ENCODE data around the gene GABRP. TPM values are rescaled to one million over a fixed set of nuclear protein-coding genes. Genes with fewer than 3 reads are reported as not detected.

The GABRP gene
- total RNA-seq, 4 donors from 2014 or later = 0.69 to 0.74 TPM; not detected in 2

DNA sequence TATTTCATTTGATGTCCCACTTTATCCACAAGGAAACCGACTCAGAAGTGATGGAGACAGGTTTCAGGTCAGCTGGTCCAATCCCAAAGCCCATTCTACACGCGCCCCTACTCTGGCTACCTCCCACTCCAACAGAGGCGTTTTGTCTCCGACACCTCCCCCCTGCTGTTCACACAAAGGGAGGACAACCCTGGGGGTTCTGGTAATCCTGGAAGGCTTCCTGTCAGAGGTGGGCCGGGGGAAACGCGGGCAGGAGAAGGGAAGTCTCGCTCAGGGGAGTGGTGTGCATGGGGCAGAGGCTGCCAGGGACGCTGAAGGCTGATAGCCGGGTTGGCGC is 39.7 kb upstream of the GABRP start:
- TF ChIP-seq, protein P1, sequence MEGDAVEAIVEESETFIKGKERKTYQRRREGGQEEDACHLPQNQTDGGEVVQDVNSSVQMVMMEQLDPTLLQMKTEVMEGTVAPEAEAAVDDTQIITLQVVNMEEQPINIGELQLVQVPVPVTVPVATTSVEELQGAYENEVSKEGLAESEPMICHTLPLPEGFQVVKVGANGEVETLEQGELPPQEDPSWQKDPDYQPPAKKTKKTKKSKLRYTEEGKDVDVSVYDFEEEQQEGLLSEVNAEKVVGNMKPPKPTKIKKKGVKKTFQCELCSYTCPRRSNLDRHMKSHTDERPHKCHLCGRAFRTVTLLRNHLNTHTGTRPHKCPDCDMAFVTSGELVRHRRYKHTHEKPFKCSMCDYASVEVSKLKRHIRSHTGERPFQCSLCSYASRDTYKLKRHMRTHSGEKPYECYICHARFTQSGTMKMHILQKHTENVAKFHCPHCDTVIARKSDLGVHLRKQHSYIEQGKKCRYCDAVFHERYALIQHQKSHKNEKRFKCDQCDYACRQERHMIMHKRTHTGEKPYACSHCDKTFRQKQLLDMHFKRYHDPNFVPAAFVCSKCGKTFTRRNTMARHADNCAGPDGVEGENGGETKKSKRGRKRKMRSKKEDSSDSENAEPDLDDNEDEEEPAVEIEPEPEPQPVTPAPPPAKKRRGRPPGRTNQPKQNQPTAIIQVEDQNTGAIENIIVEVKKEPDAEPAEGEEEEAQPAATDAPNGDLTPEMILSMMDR (IDR thresholded peaks at IDR 0.05) = no peak

DNA sequence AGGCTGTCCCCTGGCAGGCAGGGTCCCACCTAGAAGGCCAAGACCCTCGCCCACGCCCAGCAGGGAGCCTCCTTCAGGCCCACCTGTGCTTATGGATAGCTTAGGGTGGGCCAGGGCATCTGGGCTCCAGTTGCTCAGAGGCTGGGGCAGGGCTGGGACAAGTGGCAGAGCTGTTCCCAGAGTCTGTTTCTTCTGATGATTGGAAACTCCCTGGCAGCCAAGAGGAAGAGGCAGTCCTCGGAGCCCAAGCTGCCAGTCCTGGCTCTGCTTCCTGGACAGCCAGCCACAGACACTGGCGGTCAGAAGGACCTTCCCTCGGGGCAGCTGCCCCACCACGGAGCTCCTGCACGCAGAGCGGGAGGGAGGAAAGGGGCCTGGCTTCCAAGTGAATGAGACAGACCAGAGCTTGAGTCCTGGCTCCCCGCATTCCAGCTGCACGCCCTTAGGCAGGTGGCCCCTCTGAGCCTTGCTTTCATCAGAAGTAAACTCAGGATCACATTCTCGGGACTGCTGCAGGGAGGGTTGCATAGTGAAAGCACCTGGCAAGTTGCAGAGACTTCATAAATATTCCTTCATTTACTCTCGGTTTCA is 37.9 kb upstream of the GABRP start:
- DNase-seq (ENCODE audit: low spot score) = no peak
- ATAC-seq (ENCODE audit: low FRiP score) = peak; percentile 25
- TF ChIP-seq, protein P1 (IDR thresholded peaks at IDR 0.05) = no peak

More for the DNA sequence above, 39.7 kb upstream of the GABRP start:
- DNase-seq (ENCODE audit: low spot score) = no peak
- no peak for ATAC-seq (ENCODE audit: low FRiP score)

DNA sequence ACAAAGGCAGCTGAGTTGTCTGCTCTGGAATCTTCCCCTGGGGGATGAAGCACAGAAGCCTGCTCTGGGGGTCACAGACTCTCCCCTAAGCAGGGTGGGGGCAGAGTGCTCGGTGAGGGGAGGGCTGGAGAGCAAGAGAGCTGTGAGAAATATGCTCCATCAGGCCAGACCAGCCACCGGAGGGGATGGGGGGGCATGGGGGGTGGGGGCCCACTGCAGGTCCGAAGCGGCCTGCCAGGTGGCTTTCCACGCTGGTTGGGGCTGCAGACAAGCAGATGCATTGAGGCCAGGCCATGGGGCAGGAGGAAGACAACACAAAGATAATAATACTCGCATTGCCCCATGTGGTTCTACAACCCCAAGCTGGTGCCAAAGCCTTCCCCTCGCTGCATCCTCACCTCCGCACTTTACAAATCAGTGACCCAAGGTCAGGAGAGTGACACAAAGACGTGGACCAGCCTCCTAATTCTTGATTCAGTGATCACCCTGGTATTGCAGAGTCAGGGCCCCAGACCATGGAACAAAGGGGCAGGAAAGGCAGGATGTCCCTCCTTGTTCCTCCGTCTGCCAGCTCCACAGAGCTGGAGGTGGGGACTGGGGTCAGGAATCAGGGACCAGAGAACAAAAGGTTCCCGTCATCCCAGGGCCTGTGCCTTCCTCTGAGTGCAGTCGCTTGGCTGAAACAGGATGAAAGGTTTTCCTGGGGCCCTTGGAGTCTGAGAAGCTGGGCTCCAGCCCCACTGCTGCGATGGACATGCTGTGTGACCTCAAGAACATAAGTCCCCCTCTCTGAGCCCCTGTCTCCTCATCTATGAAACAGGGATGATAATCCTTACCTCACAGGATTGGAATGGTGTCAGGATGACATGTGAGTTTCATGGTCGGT is 37.2 kb upstream of the GABRP start:
- DNase-seq (ENCODE audit: low spot score) (no peak), ATAC-seq (ENCODE audit: low FRiP score) (no peak)
- TF ChIP-seq, protein P1 (IDR thresholded peaks at IDR 0.05) = no peak

DNA sequence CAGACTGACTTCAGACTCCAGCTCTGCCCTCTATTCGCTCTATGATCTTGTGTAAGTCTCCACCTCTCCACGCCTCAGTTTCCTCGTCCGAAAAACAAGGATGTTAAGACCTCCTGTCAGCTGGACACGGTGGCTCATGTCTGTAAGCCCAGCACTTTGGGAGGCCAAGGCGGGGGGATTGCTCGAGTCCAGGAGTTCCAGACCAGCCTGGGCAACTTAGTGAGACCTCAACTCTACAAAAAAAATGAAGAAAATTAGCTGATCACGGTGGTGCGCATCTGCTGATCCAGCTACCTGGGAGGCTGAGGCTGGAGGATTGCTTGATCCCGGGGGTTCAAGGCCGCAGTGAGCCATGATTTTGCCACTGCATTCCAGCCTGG is 36.6 kb upstream of the GABRP start:
- TF ChIP-seq, protein P1 (IDR thresholded peaks at IDR 0.05) = no peak
- DNase-seq (ENCODE audit: low spot score) (no peak), ATAC-seq (ENCODE audit: low FRiP score) (no peak)

DNA sequence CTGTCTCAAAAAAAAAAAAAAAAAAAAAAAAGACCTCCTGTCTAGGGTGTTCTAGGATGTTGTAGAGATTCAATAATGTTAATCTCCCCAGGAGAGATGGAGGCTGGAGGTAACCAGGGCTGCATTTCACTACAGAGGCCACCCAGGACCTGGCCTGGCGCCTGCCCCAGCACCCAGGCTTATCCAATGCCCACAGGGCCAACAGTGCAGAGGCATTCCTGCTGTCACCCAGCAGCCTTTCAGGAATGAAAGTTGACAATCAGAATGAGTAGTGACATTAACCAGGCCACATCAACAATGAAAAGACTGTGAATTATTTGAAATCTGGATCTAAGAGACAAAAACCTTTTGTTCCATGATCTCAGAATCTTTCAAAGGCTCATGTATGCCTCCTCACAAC is 36.2 kb upstream of the GABRP start:
- ATAC-seq (ENCODE audit: low FRiP score) (no peak), DNase-seq (ENCODE audit: low spot score) (no peak)
- TF ChIP-seq, protein P1 (IDR thresholded peaks at IDR 0.05) = no peak

DNA sequence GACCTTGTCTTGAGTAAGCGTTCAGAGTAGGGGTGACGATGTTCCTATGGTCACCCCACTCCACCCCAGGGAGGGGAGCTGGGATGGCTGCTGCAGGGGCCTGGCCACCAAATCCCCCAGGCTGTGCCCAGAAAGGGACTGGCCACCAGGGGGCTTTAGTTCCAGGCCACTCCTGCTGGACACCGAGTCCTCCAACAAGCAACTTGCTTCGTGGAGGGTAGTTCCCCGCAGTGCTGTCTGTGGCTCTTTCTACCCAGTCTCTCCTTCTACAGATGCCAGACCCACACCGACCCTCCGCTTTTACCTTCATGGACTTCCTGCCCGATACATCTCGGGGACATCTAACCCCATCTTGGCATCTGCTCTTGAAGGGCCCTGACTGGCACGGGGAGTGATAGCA is 35.7 kb upstream of the GABRP start:
- ATAC-seq (ENCODE audit: low FRiP score) (no peak), DNase-seq (ENCODE audit: low spot score) (no peak)
- TF ChIP-seq, protein P1 (IDR thresholded peaks at IDR 0.05) = no peak

Data from omental fat pad (tissue), 4 donors.